HL-60 (cell line): ENCODE measurements around the gene CCSER1.

Experiments used
- DNase-seq, 2 experiments: peaks; one replicate each; pipeline ENCODE4 v3.0.0-alpha.2; 2010 to 2020; ENCODE audit warnings: low read depth in 1 of 2, low spot score in 1 of 2
- H3K27ac ChIP-seq: fragments of 250-450 bp; sonication (Bioruptor Pico); replicated peaks from 2 replicates; pipeline ENCODE4 v1.5.1; 2020; ENCODE audit warnings: mild to moderate bottlenecking, moderate library complexity
- H3K27me3 ChIP-seq: fragments of 250-450 bp; sonication (Bioruptor Pico); 2 replicates; pipeline ENCODE4 v1.5.1; 2021; ENCODE audit warnings: mild to moderate bottlenecking, moderate library complexity; ENCODE audit not compliant: insufficient read depth, poor library complexity, severe bottlenecking
- H3K4me3 ChIP-seq: replicated peaks from 2 replicates; pipeline ENCODE4 v1.5.1; 2011; ENCODE audit warnings: mild to moderate bottlenecking, control low read depth, low read length; ENCODE audit not compliant: insufficient read depth
- CTCF ChIP-seq: IDR thresholded peaks from one replicate; pipeline ENCODE4 v1.5.1; 2011; ENCODE audit warnings: low read length, control low read depth, inconsistent platforms; ENCODE audit not compliant: insufficient read depth
- GABPA ChIP-seq: IDR thresholded peaks from 2 replicates; pipeline ENCODE4 v1.6.1; 2012; ENCODE audit warnings: low read depth
- POLR2AphosphoS5 ChIP-seq: IDR thresholded peaks from 2 replicates; pipeline ENCODE4 v1.6.1; 2012; ENCODE audit warnings: low read depth
- REST ChIP-seq: IDR thresholded peaks from 2 replicates; pipeline ENCODE4 v1.6.1; 2012; ENCODE audit warnings: low read depth; ENCODE audit not compliant: insufficient replicate concordance
- SPI1 ChIP-seq: IDR thresholded peaks from 2 replicates; pipeline ENCODE4 v1.6.1; 2012; ENCODE audit warnings: low read depth, mild to moderate bottlenecking, borderline replicate concordance

The CCSER1 gene

GRCh38 chr4:90715242-90715641 is 588.0 kb downstream of the CCSER1 start:
- Histone ChIP-seq H3K27ac (no peak overlapping the region), H3K4me3 (no peak overlapping the region), H3K27me3 (no peaks in the 10 kb centered on the region)
- no peak for DNase-seq
- TF ChIP-seq POLR2AphosphoS5 (no peak), GABPA (no peak), REST (no peak), CTCF (no peak), SPI1 (no peak)

- Histone ChIP-seq H3K27ac (no peak overlapping the region), H3K27me3 (no peaks in the 10 kb centered on the region), H3K4me3 (no peak overlapping the region)
- DNase-seq, result no peak
- no peak for TF ChIP-seq REST
- TF ChIP-seq POLR2AphosphoS5, result no peak
- TF ChIP-seq GABPA, result no peak
- TF ChIP-seq CTCF, result no peak
- TF ChIP-seq SPI1, result no peak
Observed at GRCh38 chr4:90718931-90719330, 591.7 kb downstream of the CCSER1 start.

- H3K27me3 ChIP-seq, result no peaks in the 10 kb centered on the region
- no peak overlapping the region for H3K4me3 ChIP-seq
- no peak for TF ChIP-seq GABPA
- no peak for TF ChIP-seq SPI1
- no peak for TF ChIP-seq POLR2AphosphoS5
- TF ChIP-seq CTCF, result no peak
- TF ChIP-seq REST, result no peak
- DNase-seq, result no peak
- H3K27ac ChIP-seq, result no peak overlapping the region
Observed at GRCh38 chr4:90727938-90728337, 600.7 kb downstream of the CCSER1 start.
